ENCODE data around the gene FOXP1. TPM values are rescaled to one million over a fixed set of nuclear protein-coding genes. Genes with fewer than 3 reads are reported as not detected.
"Not testable (repeated sequence)": the region's sequence is repeated elsewhere in the genome, so short reads cannot be mapped to it uniquely, and the experiment has no call there.

The FOXP1 gene
- total RNA-seq, 1 donor from 2014 or later, result 33.2 TPM

- TF ChIP-seq, protein P1, sequence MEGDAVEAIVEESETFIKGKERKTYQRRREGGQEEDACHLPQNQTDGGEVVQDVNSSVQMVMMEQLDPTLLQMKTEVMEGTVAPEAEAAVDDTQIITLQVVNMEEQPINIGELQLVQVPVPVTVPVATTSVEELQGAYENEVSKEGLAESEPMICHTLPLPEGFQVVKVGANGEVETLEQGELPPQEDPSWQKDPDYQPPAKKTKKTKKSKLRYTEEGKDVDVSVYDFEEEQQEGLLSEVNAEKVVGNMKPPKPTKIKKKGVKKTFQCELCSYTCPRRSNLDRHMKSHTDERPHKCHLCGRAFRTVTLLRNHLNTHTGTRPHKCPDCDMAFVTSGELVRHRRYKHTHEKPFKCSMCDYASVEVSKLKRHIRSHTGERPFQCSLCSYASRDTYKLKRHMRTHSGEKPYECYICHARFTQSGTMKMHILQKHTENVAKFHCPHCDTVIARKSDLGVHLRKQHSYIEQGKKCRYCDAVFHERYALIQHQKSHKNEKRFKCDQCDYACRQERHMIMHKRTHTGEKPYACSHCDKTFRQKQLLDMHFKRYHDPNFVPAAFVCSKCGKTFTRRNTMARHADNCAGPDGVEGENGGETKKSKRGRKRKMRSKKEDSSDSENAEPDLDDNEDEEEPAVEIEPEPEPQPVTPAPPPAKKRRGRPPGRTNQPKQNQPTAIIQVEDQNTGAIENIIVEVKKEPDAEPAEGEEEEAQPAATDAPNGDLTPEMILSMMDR (IDR thresholded peaks at IDR 0.05; ENCODE audit: insufficient read depth, low read length, severe bottlenecking), result no peak
- FAIRE-seq, result no peak
Measured at GRCh38 chr3:70977712-70978111, 605.8 kb downstream of the FOXP1 start.

GRCh38 chr3:70975981-70976380 lies 607.5 kb downstream of the FOXP1 start:
- H3K36me3 ChIP-seq (ENCODE audit: control insufficient read depth, insufficient read depth, low read length); H3K27me3 ChIP-seq (ENCODE audit: control insufficient read depth, insufficient read depth, low read length); FAIRE-seq: not testable (repeated sequence)

More at GRCh38 chr3:70977712-70978111, 605.8 kb downstream of the FOXP1 start:
- Histone ChIP-seq H3K27me3 (ENCODE audit: control insufficient read depth, insufficient read depth, low read length) (no peaks in the 10 kb centered on the region), H3K4me3 (ENCODE audit: low read depth, low read length) (no peak overlapping the region), H3K36me3 (ENCODE audit: control insufficient read depth, insufficient read depth, low read length) (peaks cover 4% of the 10 kb centered on the region)
- DNase-seq (ENCODE audit: low read depth), result no peak

GRCh38 chr3:70974747-70975146 lies 608.8 kb downstream of the FOXP1 start:
- TF ChIP-seq, protein P1 (IDR thresholded peaks at IDR 0.05; ENCODE audit: insufficient read depth, low read length, severe bottlenecking), result no peak
- Histone ChIP-seq H3K4me3 (ENCODE audit: low read depth, low read length) (no peak overlapping the region), H3K36me3 (ENCODE audit: control insufficient read depth, insufficient read depth, low read length) (peaks cover 6% of the 10 kb centered on the region), H3K27me3 (ENCODE audit: control insufficient read depth, insufficient read depth, low read length) (no peaks in the 10 kb centered on the region)
- FAIRE-seq (no peak), DNase-seq (ENCODE audit: low read depth) (no peak)

More at GRCh38 chr3:70975981-70976380, 607.5 kb downstream of the FOXP1 start:
- not testable (repeated sequence) for H3K4me3 ChIP-seq (ENCODE audit: low read depth, low read length); DNase-seq (ENCODE audit: low read depth)

DNA sequence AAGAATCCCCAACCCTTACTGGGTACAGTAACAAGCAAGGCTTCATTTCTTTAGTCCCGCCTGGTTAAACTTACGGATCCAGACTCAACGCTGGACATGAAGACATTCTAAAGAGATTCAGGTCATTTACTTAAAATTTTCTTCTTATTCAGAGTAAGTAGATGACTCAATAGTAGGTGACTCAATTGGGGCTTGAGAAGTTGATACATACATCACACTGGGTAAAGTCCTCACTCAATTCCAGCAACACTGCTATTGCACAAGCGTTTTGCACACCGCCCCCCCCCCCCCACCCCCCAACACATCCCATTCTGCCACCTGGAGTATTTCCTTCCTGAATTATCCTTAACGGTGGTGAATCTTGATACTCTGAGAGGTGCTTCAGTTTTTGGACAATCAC lies 610.0 kb downstream of the FOXP1 start:
- FAIRE-seq (no peak), DNase-seq (ENCODE audit: low read depth) (peak; percentile 87)
- Histone ChIP-seq H3K36me3 (ENCODE audit: control insufficient read depth, insufficient read depth, low read length) (peaks cover 6% of the 10 kb centered on the region), H3K4me3 (ENCODE audit: low read depth, low read length) (no peak overlapping the region), H3K27me3 (ENCODE audit: control insufficient read depth, insufficient read depth, low read length) (no peaks in the 10 kb centered on the region)
- TF ChIP-seq, protein P1 (IDR thresholded peaks at IDR 0.05; ENCODE audit: insufficient read depth, low read length, severe bottlenecking), result no peak

GRCh38 chr3:70972855-70973254 lies 610.7 kb downstream of the FOXP1 start:
- no peak for FAIRE-seq
- Histone ChIP-seq H3K4me3 (ENCODE audit: low read depth, low read length) (no peak overlapping the region), H3K27me3 (ENCODE audit: control insufficient read depth, insufficient read depth, low read length) (no peaks in the 10 kb centered on the region), H3K36me3 (ENCODE audit: control insufficient read depth, insufficient read depth, low read length) (peaks cover 8% of the 10 kb centered on the region)
- TF ChIP-seq, protein P1 (IDR thresholded peaks at IDR 0.05; ENCODE audit: insufficient read depth, low read length, severe bottlenecking), result no peak
- no peak for DNase-seq (ENCODE audit: low read depth)

- DNase-seq (ENCODE audit: low read depth) (no peak), FAIRE-seq (no peak)
- H3K36me3 ChIP-seq (ENCODE audit: control insufficient read depth, insufficient read depth, low read length), result peaks cover 8% of the 10 kb centered on the region
- no peaks in the 10 kb centered on the region for H3K27me3 ChIP-seq (ENCODE audit: control insufficient read depth, insufficient read depth, low read length)
- TF ChIP-seq, protein P1 (IDR thresholded peaks at IDR 0.05; ENCODE audit: insufficient read depth, low read length, severe bottlenecking), result no peak
- H3K4me3 ChIP-seq (ENCODE audit: low read depth, low read length), result no peak overlapping the region
Measured at GRCh38 chr3:70970952-70971351, 612.6 kb downstream of the FOXP1 start.

All from bronchial epithelial cell (primary cell).